ENCODE data around the gene SLCO2B1. TPM values are rescaled to one million over a fixed set of nuclear protein-coding genes. Genes with fewer than 3 reads are reported as not detected.
"Not testable (repeated sequence)": the region's sequence is repeated elsewhere in the genome, so short reads cannot be mapped to it uniquely, and the experiment has no call there.

The SLCO2B1 gene, protein sequence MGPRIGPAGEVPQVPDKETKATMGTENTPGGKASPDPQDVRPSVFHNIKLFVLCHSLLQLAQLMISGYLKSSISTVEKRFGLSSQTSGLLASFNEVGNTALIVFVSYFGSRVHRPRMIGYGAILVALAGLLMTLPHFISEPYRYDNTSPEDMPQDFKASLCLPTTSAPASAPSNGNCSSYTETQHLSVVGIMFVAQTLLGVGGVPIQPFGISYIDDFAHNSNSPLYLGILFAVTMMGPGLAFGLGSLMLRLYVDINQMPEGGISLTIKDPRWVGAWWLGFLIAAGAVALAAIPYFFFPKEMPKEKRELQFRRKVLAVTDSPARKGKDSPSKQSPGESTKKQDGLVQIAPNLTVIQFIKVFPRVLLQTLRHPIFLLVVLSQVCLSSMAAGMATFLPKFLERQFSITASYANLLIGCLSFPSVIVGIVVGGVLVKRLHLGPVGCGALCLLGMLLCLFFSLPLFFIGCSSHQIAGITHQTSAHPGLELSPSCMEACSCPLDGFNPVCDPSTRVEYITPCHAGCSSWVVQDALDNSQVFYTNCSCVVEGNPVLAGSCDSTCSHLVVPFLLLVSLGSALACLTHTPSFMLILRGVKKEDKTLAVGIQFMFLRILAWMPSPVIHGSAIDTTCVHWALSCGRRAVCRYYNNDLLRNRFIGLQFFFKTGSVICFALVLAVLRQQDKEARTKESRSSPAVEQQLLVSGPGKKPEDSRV
- total RNA-seq = 10 to 100 TPM; 37.6 to 50.3 TPM

DNA sequence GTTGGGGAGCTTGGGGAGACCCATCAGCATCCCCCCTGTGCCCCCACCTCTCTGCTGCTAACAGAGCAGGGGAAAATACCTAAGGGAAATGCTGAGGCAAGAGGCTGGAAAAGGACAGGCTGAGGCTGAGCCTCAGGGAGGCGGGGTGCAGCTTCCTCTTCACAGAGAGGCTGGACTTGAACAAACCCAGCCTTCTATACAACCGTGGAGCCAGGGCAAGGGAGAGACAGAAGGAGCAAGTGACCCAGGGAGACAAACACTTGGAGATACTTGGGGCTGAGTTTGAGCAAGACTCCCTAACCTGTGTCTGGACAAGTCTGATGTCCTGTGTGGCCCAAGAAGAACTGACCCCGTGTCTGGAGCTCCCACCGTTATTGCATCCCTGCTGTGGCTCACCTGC, at the start of gene SLCO2B1:
TSS of gene SLCO2B1 (plus strand) at position 229 of the 400 bp plus-strand sequence. CDS start 275 bp downstream, outside the sequence.
- Histone ChIP-seq H3K27ac (peak within 1 kb of the TSS; percentile 83), H3K9ac (ENCODE audit: low read depth in 2 of 2, low read length in 2 of 2) (peak within 1 kb of the TSS; percentile 48 to 72), H3K27me3 (no peaks in the 10 kb centered on the region), H3K36me3 (no peaks in the 10 kb centered on the region), H3K9me3 (no peaks in the 10 kb centered on the region), H3K4me3 (peak within 1 kb of the TSS; percentile 27), H3K4me1 (peaks cover 22% of the 10 kb centered on the region)
- DNase-seq = peak; percentile 75
- TF ChIP-seq, protein P1, sequence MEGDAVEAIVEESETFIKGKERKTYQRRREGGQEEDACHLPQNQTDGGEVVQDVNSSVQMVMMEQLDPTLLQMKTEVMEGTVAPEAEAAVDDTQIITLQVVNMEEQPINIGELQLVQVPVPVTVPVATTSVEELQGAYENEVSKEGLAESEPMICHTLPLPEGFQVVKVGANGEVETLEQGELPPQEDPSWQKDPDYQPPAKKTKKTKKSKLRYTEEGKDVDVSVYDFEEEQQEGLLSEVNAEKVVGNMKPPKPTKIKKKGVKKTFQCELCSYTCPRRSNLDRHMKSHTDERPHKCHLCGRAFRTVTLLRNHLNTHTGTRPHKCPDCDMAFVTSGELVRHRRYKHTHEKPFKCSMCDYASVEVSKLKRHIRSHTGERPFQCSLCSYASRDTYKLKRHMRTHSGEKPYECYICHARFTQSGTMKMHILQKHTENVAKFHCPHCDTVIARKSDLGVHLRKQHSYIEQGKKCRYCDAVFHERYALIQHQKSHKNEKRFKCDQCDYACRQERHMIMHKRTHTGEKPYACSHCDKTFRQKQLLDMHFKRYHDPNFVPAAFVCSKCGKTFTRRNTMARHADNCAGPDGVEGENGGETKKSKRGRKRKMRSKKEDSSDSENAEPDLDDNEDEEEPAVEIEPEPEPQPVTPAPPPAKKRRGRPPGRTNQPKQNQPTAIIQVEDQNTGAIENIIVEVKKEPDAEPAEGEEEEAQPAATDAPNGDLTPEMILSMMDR (IDR thresholded peaks at IDR 0.05) = no peak
- intact Hi-C loops (cut with DNase I) = no loop called here

DNA sequence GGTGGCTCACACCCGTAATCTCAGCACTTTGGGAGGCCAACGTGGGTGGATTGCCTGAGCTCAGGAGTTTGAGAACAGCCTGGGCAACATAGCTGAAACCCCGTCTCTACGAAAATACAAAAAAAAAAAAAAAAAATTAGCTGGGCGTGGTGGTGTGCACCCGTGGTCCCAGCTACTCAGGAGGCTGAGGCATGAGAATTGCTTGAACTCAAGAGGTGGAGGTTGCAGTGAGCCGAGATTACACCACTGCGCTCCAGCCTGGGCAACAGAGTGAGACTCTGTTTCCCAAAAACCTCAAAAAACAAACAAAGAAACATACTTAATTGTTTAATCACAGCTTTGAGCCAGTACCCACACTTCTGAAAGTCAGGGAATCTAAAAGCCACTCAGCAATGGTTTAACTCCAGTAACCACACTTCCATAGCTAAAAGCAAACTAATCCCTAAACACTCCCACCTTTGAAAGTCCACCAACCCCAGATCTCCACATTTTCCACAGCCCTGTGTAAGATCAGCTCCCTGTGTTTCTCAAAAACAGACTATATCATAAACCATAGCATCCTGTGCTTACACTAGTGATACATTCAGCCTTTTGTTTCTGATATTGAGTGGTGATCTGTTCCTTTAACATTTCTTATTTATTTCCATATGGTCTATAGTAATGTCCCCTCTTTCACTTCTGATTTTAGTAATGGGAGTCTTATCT, 49.3 kb upstream of the SLCO2B1 start:
- intact Hi-C loops (cut with DNase I) = no loop called here
- TF ChIP-seq, protein P1 (IDR thresholded peaks at IDR 0.05) = no peak
- Histone ChIP-seq H3K9ac (ENCODE audit: low read depth in 2 of 2, low read length in 2 of 2) (no peak overlapping the region), H3K27me3 (no peaks in the 10 kb centered on the region), H3K27ac (no peak overlapping the region), H3K4me1 (no peaks in the 10 kb centered on the region), H3K36me3 (no peaks in the 10 kb centered on the region), H3K4me3 (no peak overlapping the region), H3K9me3 (no peaks in the 10 kb centered on the region)
- DNase-seq = no peak

DNA sequence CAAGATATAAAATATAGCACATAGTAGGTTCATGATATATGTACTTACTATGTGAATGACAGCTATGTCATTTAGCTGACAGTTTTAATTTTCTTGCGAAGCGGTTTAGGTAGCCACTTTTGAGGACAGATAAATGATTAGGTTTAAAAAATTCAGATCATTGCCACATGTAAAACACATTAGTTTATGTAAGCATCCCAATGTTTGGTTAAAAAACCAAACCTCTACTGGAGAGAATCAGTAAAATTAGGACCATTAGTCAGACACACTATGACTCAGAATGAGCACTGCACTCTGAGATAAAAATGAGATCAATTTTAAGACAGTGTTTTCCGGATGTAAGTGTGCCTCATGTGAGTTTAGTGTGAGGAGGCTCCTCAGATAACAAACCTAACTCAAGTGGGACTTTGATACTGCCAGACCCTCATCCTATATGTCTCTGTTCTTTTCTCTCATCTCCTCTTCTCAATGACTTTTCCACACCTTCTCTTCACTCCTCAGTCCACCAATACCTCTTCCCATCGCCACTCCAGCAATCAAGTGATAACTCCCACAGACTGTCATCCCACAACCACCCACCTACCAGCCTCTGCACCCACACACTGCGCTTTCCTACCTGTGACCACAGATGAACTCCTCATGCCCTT, 47.4 kb upstream of the SLCO2B1 start:
- no peaks in the 10 kb centered on the region for H3K27me3 ChIP-seq
- DNase-seq = no peak
- TF ChIP-seq, protein P1 (IDR thresholded peaks at IDR 0.05) = no peak
- H3K4me1 ChIP-seq = no peaks in the 10 kb centered on the region
- no peaks in the 10 kb centered on the region for H3K9me3 ChIP-seq
- H3K4me3 ChIP-seq = no peak overlapping the region
- no peaks in the 10 kb centered on the region for H3K36me3 ChIP-seq
- intact Hi-C loops (cut with DNase I) = no loop called here
- H3K9ac ChIP-seq (ENCODE audit: low read depth in 2 of 2, low read length in 2 of 2) = no peak overlapping the region
- H3K27ac ChIP-seq = no peak overlapping the region

DNA sequence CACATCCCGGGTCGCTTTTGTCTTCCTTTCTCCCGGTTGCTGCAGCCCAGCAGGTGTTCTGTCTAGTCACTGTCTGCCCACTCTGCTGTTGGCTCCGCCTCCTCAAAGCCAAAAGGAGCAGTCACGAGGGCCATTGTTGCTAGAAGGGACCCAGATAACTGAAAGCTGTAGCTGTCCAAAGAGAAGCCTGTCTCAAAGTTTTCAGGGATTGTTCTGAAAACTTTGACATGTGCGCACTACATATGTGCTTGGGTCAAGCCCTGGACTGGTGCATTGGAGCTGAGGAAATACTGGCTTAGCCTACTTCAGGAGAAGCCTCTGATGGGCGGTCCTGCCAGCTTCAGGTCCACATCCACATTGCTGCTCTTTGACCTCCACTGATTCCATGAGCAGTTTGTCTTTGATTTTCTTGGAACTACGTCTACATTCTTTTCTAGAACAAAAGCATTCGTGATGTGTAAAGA, 45.4 kb upstream of the SLCO2B1 start:
- H3K36me3 ChIP-seq = no peaks in the 10 kb centered on the region
- TF ChIP-seq, protein P1 (IDR thresholded peaks at IDR 0.05) = no peak
- DNase-seq = no peak
- intact Hi-C loops (cut with DNase I) = no loop called here
- no peak overlapping the region for H3K27ac ChIP-seq
- no peak overlapping the region for H3K4me3 ChIP-seq
- no peaks in the 10 kb centered on the region for H3K4me1 ChIP-seq
- no peaks in the 10 kb centered on the region for H3K9me3 ChIP-seq
- H3K27me3 ChIP-seq = no peaks in the 10 kb centered on the region
- no peak overlapping the region for H3K9ac ChIP-seq (ENCODE audit: low read depth in 2 of 2, low read length in 2 of 2)

DNA sequence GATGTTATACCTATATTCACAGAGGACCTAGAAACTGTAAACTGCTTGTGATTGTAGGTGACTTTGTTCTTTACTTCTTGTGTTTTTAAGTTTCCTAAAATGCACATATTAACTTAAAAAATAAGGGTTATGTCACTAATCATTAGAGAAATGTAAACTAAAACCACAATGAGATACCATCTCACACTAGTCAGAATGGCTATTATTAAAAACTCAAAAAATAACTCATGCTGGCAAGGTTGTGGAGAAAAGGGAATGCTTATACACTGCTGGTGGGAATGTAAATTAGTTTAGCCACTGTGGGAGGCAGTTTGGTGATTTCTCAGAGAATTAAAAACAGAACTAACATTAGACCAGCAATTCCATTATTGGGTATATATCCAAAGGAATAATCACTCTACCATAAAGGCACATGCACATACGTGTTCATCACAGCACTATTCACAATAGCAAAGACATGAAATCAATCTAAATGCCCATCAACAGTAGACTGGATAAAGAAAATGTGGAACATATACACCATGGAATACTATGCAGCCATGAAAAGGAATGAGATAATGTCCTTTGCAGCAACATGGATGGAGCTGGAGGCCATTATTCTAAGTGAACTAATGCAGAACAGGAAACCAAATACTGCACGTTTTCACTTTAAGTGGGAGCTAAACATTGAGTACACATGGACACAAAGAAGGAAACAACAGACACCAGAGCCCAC, 44.8 kb upstream of the SLCO2B1 start:
- intact Hi-C loops (cut with DNase I); H3K36me3 ChIP-seq; H3K27me3 ChIP-seq; H3K27ac ChIP-seq; H3K9me3 ChIP-seq; H3K4me3 ChIP-seq; H3K9ac ChIP-seq (ENCODE audit: low read depth in 2 of 2, low read length in 2 of 2); H3K4me1 ChIP-seq; DNase-seq: not testable (repeated sequence)
